Gastrocnemius medialis (tissue), 4 donors: ENCODE data around the gene BAZ2B.

Experiments used
- POLR2A ChIP-seq, 2 donors: fragments of 450-650 bp; IDR thresholded peaks; one replicate each; pipeline ENCODE4 v1.6.1; 2017; ENCODE audit warnings: antibody characterized with exemption in 2 of 2, mild to moderate bottlenecking in 2 of 2, moderate library complexity in 2 of 2
- TF ChIP-seq, protein P1 (sequence below), 5 experiments: fragments of 450-650 bp in 3 of 5; fragments of 200-600 bp in 2 of 5; sonication (generic) in 2 of 5; IDR thresholded peaks in 4 of 5; conservative IDR thresholded peaks in 1 of 5; 1 replicate in 4 of 5; 2 replicates in 1 of 5; pipeline ENCODE4 v1.5.1; 2016 to 2019; ENCODE audit warnings: antibody characterized with exemption in 5 of 5, mild to moderate bottlenecking in 3 of 5, moderate library complexity in 3 of 5

DNA sequence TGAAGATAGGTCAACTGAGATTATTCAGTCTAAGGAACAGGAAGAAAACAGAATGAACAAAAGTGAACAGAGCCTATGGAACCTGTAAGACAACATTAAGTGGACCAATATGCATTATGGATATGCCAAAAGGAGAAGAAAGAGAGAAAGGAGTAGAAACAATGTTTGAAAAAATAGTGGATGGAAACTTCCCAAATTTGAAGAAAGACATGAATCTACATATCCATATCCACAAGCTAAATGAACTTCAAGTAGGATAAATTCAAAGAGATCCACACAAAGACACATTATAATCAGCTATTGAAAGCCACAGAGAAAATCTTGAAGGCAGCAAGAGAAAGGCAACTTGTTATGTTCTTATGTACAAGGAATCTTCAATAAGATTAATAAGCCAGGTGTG, 74.2 kb downstream of the BAZ2B start:
- TF ChIP-seq, protein P1, sequence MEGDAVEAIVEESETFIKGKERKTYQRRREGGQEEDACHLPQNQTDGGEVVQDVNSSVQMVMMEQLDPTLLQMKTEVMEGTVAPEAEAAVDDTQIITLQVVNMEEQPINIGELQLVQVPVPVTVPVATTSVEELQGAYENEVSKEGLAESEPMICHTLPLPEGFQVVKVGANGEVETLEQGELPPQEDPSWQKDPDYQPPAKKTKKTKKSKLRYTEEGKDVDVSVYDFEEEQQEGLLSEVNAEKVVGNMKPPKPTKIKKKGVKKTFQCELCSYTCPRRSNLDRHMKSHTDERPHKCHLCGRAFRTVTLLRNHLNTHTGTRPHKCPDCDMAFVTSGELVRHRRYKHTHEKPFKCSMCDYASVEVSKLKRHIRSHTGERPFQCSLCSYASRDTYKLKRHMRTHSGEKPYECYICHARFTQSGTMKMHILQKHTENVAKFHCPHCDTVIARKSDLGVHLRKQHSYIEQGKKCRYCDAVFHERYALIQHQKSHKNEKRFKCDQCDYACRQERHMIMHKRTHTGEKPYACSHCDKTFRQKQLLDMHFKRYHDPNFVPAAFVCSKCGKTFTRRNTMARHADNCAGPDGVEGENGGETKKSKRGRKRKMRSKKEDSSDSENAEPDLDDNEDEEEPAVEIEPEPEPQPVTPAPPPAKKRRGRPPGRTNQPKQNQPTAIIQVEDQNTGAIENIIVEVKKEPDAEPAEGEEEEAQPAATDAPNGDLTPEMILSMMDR (IDR thresholded peaks at IDR 0.05 in 4 of 5, conservative IDR thresholded peaks at IDR 0.05 in 1 of 5): no peak
- no peak for TF ChIP-seq POLR2A (IDR thresholded peaks at IDR 0.05)
